Measurements from ENCODE around the gene LYZL4.

The LYZL4 gene

GRCh38 chr3:42428830-42429229, 18.4 kb upstream of the LYZL4 start:
- DNase-seq (ENCODE audit: low read depth in 2 of 2): no peak

GRCh38 chr3:42425736-42426407, 15.5 kb upstream of the LYZL4 start:
- DNase-seq (ENCODE audit: low read depth in 2 of 2): no peak

GRCh38 chr3:42424911-42425310, 14.5 kb upstream of the LYZL4 start:
- no peak for DNase-seq (ENCODE audit: low read depth in 2 of 2)

- no peak for DNase-seq (ENCODE audit: low read depth in 2 of 2)
Measured at GRCh38 chr3:42421818-42422796, 11.7 kb upstream of the LYZL4 start.

- no peak for DNase-seq (ENCODE audit: low read depth in 2 of 2)
Measured at GRCh38 chr3:42419563-42419962, 9.2 kb upstream of the LYZL4 start.

- DNase-seq (ENCODE audit: low read depth in 2 of 2): no peak
Measured at GRCh38 chr3:42412526-42413155, 2.2 kb upstream of the LYZL4 start.

GRCh38 chr3:42411429-42411828, 1.0 kb upstream of the LYZL4 start:
- no peak for DNase-seq (ENCODE audit: low read depth in 2 of 2)

- DNase-seq (ENCODE audit: low read depth in 2 of 2): no peak
Measured at GRCh38 chr3:42408156-42408555, 2.3 kb downstream of the LYZL4 start.

- no peak for DNase-seq (ENCODE audit: low read depth in 2 of 2)
Measured at GRCh38 chr3:42406727-42407450, 3.5 kb downstream of the LYZL4 start.

- no peak for DNase-seq (ENCODE audit: low read depth in 2 of 2)
Measured at GRCh38 chr3:42405857-42406256, 4.6 kb downstream of the LYZL4 start.

- DNase-seq (ENCODE audit: low read depth in 2 of 2): no peak
Measured at GRCh38 chr3:42403737-42404136, 6.7 kb downstream of the LYZL4 start.

GRCh38 chr3:42402394-42403096, 7.9 kb downstream of the LYZL4 start:
- DNase-seq (ENCODE audit: low read depth in 2 of 2): no peak

GRCh38 chr3:42398080-42398479, 12.3 kb downstream of the LYZL4 start:
- DNase-seq (ENCODE audit: low read depth in 2 of 2): no peak

- DNase-seq (ENCODE audit: low read depth in 2 of 2): no peak
Measured at GRCh38 chr3:42397644-42398043, 12.8 kb downstream of the LYZL4 start.

GRCh38 chr3:42394579-42395288, 15.7 kb downstream of the LYZL4 start:
- no peak for DNase-seq (ENCODE audit: low read depth in 2 of 2)

- no peak for DNase-seq (ENCODE audit: low read depth in 2 of 2)
Measured at GRCh38 chr3:42387802-42388651, 22.4 kb downstream of the LYZL4 start.

- no peak for DNase-seq (ENCODE audit: low read depth in 2 of 2)
Measured at GRCh38 chr3:42381551-42382082, 28.8 kb downstream of the LYZL4 start.

- no peak for DNase-seq (ENCODE audit: low read depth in 2 of 2)
Measured at GRCh38 chr3:42377681-42378080, 32.7 kb downstream of the LYZL4 start.

GRCh38 chr3:42376344-42376798, 34.0 kb downstream of the LYZL4 start:
- DNase-seq (ENCODE audit: low read depth in 2 of 2): peak; percentile 3 to 9
